ENCODE measurements around the gene ZNF496. TPM values are rescaled to one million over a fixed set of nuclear protein-coding genes. Genes with fewer than 3 reads are reported as not detected.

The ZNF496 gene
- polyA plus RNA-seq, 3 donors: 1.6 to 7.7 (median 2.4) TPM

- Histone ChIP-seq H3K4me2 (replicated peaks; ENCODE audit: extremely low read depth, low read length, poor library complexity, severe bottlenecking) (no peak overlapping the region), H3K27ac (ENCODE audit: low read depth in 1 of 2, low read length in 2 of 2) (no peak overlapping the region), H3K27me3 (ENCODE audit: control insufficient read depth in 2 of 2, insufficient read depth in 2 of 2, low read length in 2 of 2) (no peaks in the 10 kb centered on the region), H3K9me3 (replicated peaks in 1 of 2; ENCODE audit: control insufficient read depth in 1 of 2, insufficient read depth in 1 of 2, low read length in 2 of 2) (peaks cover 36 to 62% of the 10 kb centered on the region in 2 donors), H3K4me1 (ENCODE audit: control insufficient read depth in 1 of 2, insufficient read depth in 2 of 2, low read length in 2 of 2) (no peaks in the 10 kb centered on the region), H3K36me3 (replicated peaks in 1 of 2; ENCODE audit: control insufficient read depth in 1 of 2, insufficient read depth in 2 of 2, low read length in 2 of 2) (no peaks in the 10 kb centered on the region), H4K20me1 (ENCODE audit: insufficient read depth, low read length) (no peaks in the 10 kb centered on the region), H3K4me3 (replicated peaks in 1 of 3; ENCODE audit: low read depth in 2 of 3, low read length in 3 of 3) (no peak overlapping the region), H3K79me2 (ENCODE audit: insufficient read depth, low read length) (no peaks in the 10 kb centered on the region), H2AFZ (ENCODE audit: insufficient read depth, low read depth, low read length, poor library complexity, severe bottlenecking) (no peak overlapping the region), H3K9ac (ENCODE audit: insufficient read depth, low read length, poor library complexity, severe bottlenecking) (no peak overlapping the region)
- WGBS (ENCODE audit: insufficient coverage): 92% methylated on average over 4 of the region's 6 CpGs
- no peak for DNase-seq
- Mint-ChIP-seq H3K4me1 (no peaks in the 10 kb centered on the region), H3K36me3 (no peaks in the 10 kb centered on the region), H3K9me3 (peaks cover 38 to 62% (median 56%) of the 10 kb centered on the region in 7 donors), H3K27me3 (ENCODE audit: low read depth in 3 of 3) (no peaks in the 10 kb centered on the region), H3K4me3 (no peak overlapping the region), H3K27ac (no peak overlapping the region)
- TF ChIP-seq CTCF (IDR thresholded peaks at IDR 0.05): no peak
- intact Hi-C loops (cut with micrococcal nuclease): no loop called here
Observed at GRCh38 chr1:247288341-247288740, 43.3 kb downstream of the ZNF496 start.

GRCh38 chr1:247287460-247287859 lies 44.2 kb downstream of the ZNF496 start:
- Mint-ChIP-seq H3K4me3 (no peak overlapping the region), H3K36me3 (no peaks in the 10 kb centered on the region), H3K9me3 (peaks cover 38 to 64% (median 56%) of the 10 kb centered on the region in 7 donors), H3K4me1 (no peaks in the 10 kb centered on the region), H3K27me3 (ENCODE audit: low read depth in 3 of 3) (no peaks in the 10 kb centered on the region), H3K27ac (no peak overlapping the region)
- Histone ChIP-seq H3K27ac (ENCODE audit: low read depth in 1 of 2, low read length in 2 of 2) (no peak overlapping the region), H3K36me3 (replicated peaks in 1 of 2; ENCODE audit: control insufficient read depth in 1 of 2, insufficient read depth in 2 of 2, low read length in 2 of 2) (no peaks in the 10 kb centered on the region), H3K27me3 (ENCODE audit: control insufficient read depth in 2 of 2, insufficient read depth in 2 of 2, low read length in 2 of 2) (no peaks in the 10 kb centered on the region), H3K79me2 (ENCODE audit: insufficient read depth, low read length) (no peaks in the 10 kb centered on the region), H4K20me1 (ENCODE audit: insufficient read depth, low read length) (no peaks in the 10 kb centered on the region), H3K4me3 (replicated peaks in 1 of 3; ENCODE audit: low read depth in 2 of 3, low read length in 3 of 3) (no peak overlapping the region), H3K9me3 (replicated peaks in 1 of 2; ENCODE audit: control insufficient read depth in 1 of 2, insufficient read depth in 1 of 2, low read length in 2 of 2) (peaks cover 36 to 62% of the 10 kb centered on the region in 2 donors), H3K4me1 (ENCODE audit: control insufficient read depth in 1 of 2, insufficient read depth in 2 of 2, low read length in 2 of 2) (no peaks in the 10 kb centered on the region), H2AFZ (ENCODE audit: insufficient read depth, low read depth, low read length, poor library complexity, severe bottlenecking) (no peak overlapping the region), H3K9ac (ENCODE audit: insufficient read depth, low read length, poor library complexity, severe bottlenecking) (no peak overlapping the region), H3K4me2 (replicated peaks; ENCODE audit: extremely low read depth, low read length, poor library complexity, severe bottlenecking) (no peak overlapping the region)
- WGBS (ENCODE audit: insufficient coverage): 100% methylated on average over 4 of the region's 14 CpGs
- intact Hi-C loops (cut with micrococcal nuclease): no loop called here
- no peak for TF ChIP-seq CTCF (IDR thresholded peaks at IDR 0.05)
- peak in 1 of 3 donors; percentile 0 for DNase-seq

All from CD14-positive monocyte (primary cell).